Esophagus squamous epithelium (tissue), 5 donors: ENCODE measurements around the gene PHTF2. TPM values are rescaled to one million over a fixed set of nuclear protein-coding genes. Genes with fewer than 3 reads are reported as not detected.

Experiments used
- DNase-seq: peaks from one replicate; lab custom pipeline; 2025; lab: John Stamatoyannopoulos, UW
- H3K27ac ChIP-seq, 4 donors: fragments of 200-600 bp; sonication (generic); one replicate each; pipeline ENCODE4 v1.5.1; 2016 to 2019; ENCODE audit warnings: mild to moderate bottlenecking in 1 of 4
- H3K27me3 ChIP-seq, 4 donors: fragments of 200-600 bp; sonication (generic); 1 replicate in 3 of 4; 2 replicates in 1 of 4; pipeline versions ENCODE4 v1.5.1 to v1.6.0; 2017 to 2021; ENCODE audit warnings: antibody characterized with exemption in 1 of 4
- H3K36me3 ChIP-seq, 3 donors: fragments of 200-600 bp; sonication (generic); one replicate each; pipeline ENCODE4 v1.5.1; 2016 to 2019
- H3K4me1 ChIP-seq, 3 donors: fragments of 200-600 bp; sonication (generic); one replicate each; pipeline ENCODE4 v1.5.1; 2017 to 2019
- H3K4me3 ChIP-seq, 4 donors: fragments of 200-600 bp; sonication (generic); 1 replicate in 3 of 4; 2 replicates in 1 of 4; pipeline ENCODE4 v1.5.1; 2016 to 2019; ENCODE audit warnings: mild to moderate bottlenecking in 2 of 4, moderate library complexity in 1 of 4
- H3K9me3 ChIP-seq, 3 donors: fragments of 200-600 bp; sonication (generic); one replicate each; pipeline ENCODE4 v1.5.1; 2016 to 2019
- POLR2A ChIP-seq, 4 donors: fragments of 450-650 bp; IDR thresholded peaks; one replicate each; pipeline ENCODE4 v1.6.1; 2017; ENCODE audit warnings: antibody characterized with exemption in 4 of 4, mild to moderate bottlenecking in 4 of 4, moderate library complexity in 3 of 4
- WGBS, 2 donors: methylation state at CpG; one replicate each; pipeline ENCODE4 v1.1.5; 2018; 5-methylcytosine and 5-hydroxymethylcytosine counted together
- intact Hi-C: fragments of 100-400 bp; cut with DNase I; formaldehyde crosslinking; loops from one replicate; pipeline ENCODE4 v1.15.0; 2022
- total RNA-seq, 4 donors: library from RNA; depleted of rRNA; stranded (reverse); fragments of >200 nt; gene quantifications; one replicate each; pipeline ENCODE4 v1.1.0, GENCODE V29; 2016
- TF ChIP-seq, protein P1 (sequence below), 6 experiments: fragments of 450-650 bp in 4 of 6; fragments of 200-600 bp in 2 of 6; sonication (generic) in 2 of 6; IDR thresholded peaks; one replicate each; pipeline ENCODE4 v1.5.1; 2016 to 2019; ENCODE audit warnings: antibody characterized with exemption in 6 of 6, mild to moderate bottlenecking in 4 of 6, moderate library complexity in 4 of 6
- donor health status: DM: yes; HTN: yes; CAD: no.

PHTF2 gene
- total RNA-seq, 4 donors from 2014 or later = 6.5 to 15.4 (median 13.5) TPM

DNA sequence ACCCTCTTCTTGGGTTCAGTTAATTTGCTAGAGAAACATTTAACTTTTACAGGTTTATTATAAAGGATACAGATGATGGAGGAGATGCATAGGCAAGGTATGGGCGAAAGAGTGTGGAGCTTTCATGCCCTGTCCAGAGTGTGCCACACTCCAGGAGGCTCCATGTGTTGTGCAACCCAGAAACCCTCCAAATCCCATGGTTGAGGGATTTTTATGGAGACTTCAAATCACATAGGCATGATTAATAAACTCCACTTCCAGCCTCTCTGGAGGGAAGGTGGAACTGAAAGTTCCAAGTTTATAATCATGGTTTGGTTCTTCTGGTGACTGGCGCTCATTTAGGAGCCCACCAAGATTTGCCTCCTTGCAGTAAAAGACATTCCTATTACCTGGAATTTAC is 159.9 kb downstream of the PHTF2 start:
- H3K36me3 ChIP-seq = peaks cover 0 to 4% (median 0%) of the 10 kb centered on the region in 3 donors
- H3K4me1 ChIP-seq = no peaks in the 10 kb centered on the region
- H3K4me3 ChIP-seq = no peak overlapping the region
- DNase-seq = no peak
- intact Hi-C loops = no loop called here
- 85 to 100% methylated on average over 2 of the region's 2 CpGs for WGBS, 2 donors
- no peaks in the 10 kb centered on the region for H3K27me3 ChIP-seq
- no peaks in the 10 kb centered on the region for H3K9me3 ChIP-seq
- TF ChIP-seq, protein P1, sequence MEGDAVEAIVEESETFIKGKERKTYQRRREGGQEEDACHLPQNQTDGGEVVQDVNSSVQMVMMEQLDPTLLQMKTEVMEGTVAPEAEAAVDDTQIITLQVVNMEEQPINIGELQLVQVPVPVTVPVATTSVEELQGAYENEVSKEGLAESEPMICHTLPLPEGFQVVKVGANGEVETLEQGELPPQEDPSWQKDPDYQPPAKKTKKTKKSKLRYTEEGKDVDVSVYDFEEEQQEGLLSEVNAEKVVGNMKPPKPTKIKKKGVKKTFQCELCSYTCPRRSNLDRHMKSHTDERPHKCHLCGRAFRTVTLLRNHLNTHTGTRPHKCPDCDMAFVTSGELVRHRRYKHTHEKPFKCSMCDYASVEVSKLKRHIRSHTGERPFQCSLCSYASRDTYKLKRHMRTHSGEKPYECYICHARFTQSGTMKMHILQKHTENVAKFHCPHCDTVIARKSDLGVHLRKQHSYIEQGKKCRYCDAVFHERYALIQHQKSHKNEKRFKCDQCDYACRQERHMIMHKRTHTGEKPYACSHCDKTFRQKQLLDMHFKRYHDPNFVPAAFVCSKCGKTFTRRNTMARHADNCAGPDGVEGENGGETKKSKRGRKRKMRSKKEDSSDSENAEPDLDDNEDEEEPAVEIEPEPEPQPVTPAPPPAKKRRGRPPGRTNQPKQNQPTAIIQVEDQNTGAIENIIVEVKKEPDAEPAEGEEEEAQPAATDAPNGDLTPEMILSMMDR (IDR thresholded peaks at IDR 0.05) = no peak
- no peak for TF ChIP-seq POLR2A (IDR thresholded peaks at IDR 0.05)
- no peak overlapping the region for H3K27ac ChIP-seq

DNA sequence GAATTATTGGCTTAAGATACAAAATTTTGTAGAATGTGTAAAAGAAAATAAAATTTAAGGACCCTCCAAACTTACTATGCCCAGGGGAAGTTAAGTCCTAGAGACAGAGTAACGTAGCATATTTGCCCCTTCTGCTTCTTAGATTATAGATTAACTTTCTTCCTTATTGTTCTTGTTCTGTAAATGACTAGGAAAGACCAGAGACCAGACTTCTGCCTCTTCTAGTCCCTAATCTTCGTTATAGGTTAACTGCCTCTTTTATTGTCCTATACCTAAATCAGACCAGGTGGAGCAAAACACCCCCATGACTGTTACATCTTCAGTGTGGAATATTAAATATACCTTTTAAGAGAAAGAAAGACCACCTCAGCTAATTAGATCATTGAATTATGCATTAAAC is 160.5 kb downstream of the PHTF2 start:
- 86 to 94% methylated on average over 2 of the region's 2 CpGs for WGBS, 2 donors
- intact Hi-C loops = no loop called here

DNA sequence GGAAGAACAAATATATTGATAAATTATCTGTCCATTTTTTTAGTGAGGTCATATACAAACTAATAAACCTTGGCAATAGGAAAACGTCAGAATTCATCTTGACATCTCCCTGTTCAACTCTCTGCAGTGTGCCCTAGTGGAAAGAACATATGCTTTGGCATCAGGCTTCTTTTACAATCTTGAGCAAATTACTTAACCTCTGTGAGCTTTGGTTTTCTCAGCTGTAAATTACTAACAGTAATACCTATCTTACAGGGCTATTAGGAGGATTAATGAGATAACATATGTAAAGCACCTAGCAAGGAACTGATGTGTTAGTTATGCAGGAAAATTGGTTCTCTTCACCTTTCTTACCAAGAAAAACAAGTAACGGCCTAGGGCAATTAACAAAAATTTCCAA is 161.8 kb downstream of the PHTF2 start:
- intact Hi-C loops = no loop called here
- no peaks in the 10 kb centered on the region for H3K9me3 ChIP-seq
- TF ChIP-seq, protein P1 (IDR thresholded peaks at IDR 0.05) = no peak
- TF ChIP-seq POLR2A (IDR thresholded peaks at IDR 0.05) = no peak
- H3K36me3 ChIP-seq = no peaks in the 10 kb centered on the region
- no peak overlapping the region for H3K27ac ChIP-seq
- H3K4me1 ChIP-seq = no peaks in the 10 kb centered on the region
- 81 to 89% methylated on average over 2 of the region's 2 CpGs for WGBS, 2 donors
- no peak overlapping the region for H3K4me3 ChIP-seq
- no peaks in the 10 kb centered on the region for H3K27me3 ChIP-seq
- no peak for DNase-seq

More for the DNA sequence above, 160.5 kb downstream of the PHTF2 start:
- Histone ChIP-seq H3K36me3 (peaks cover 0 to 1% (median 0%) of the 10 kb centered on the region in 3 donors), H3K27me3 (no peaks in the 10 kb centered on the region), H3K4me3 (no peak overlapping the region), H3K27ac (no peak overlapping the region), H3K4me1 (no peaks in the 10 kb centered on the region), H3K9me3 (no peaks in the 10 kb centered on the region)
- TF ChIP-seq POLR2A (IDR thresholded peaks at IDR 0.05) = no peak
- TF ChIP-seq, protein P1 (IDR thresholded peaks at IDR 0.05) = no peak
- DNase-seq = no peak

DNA sequence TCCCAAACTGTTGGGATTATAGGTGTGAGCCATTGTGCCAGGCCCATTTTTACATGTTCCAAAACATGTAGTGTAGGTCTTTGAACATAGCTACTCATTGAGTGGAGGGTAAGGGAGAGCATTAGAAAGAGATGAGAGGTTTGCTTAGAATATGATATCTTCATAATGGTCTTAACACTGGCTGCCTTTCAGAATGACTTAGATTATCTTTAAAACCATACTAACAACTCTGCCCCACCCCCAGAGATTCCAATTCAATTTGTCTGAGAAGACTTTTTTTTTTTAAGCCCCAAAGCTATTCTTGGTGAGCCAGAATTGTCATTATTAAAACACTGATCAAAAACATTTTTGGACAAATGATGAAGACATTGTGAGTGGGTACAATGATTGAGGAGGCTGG is 168.9 kb downstream of the PHTF2 start:
- no peak for TF ChIP-seq POLR2A (IDR thresholded peaks at IDR 0.05)
- TF ChIP-seq, protein P1 (IDR thresholded peaks at IDR 0.05) = no peak
- Histone ChIP-seq H3K36me3 (no peaks in the 10 kb centered on the region), H3K9me3 (no peaks in the 10 kb centered on the region), H3K4me1 (no peaks in the 10 kb centered on the region), H3K27ac (no peak overlapping the region), H3K4me3 (no peak overlapping the region), H3K27me3 (no peaks in the 10 kb centered on the region)
- intact Hi-C loops = no loop called here
- DNase-seq = no peak

DNA sequence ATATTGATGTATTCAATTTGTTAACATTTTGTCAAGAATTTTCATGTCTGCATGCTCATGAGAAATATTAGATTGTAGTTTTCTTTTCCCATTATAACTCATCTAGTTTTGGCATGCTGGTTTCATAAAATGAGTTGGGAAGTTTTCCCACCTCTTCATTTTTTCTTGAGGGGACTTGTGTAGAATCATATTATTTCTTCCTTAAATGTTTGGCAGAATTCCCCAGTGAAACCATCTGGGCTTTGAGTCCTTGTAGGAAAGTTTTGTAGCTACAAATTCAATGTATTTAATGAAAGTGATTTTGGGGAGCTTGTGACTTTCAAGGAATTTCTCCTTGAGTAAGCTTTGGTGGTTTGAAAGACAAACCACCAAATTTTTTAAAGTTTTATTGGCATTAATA is 173.2 kb downstream of the PHTF2 start:
- no peak overlapping the region for H3K4me3 ChIP-seq
- intact Hi-C loops = no loop called here
- no peaks in the 10 kb centered on the region for H3K27me3 ChIP-seq
- no peak for DNase-seq
- TF ChIP-seq POLR2A (IDR thresholded peaks at IDR 0.05) = no peak
- TF ChIP-seq, protein P1 (IDR thresholded peaks at IDR 0.05) = no peak
- no peak overlapping the region for H3K27ac ChIP-seq
- no peaks in the 10 kb centered on the region for H3K4me1 ChIP-seq
- no peaks in the 10 kb centered on the region for H3K9me3 ChIP-seq
- H3K36me3 ChIP-seq = no peaks in the 10 kb centered on the region
